ENCODE results near the gene GNG2.

Gene GNG2

DNA sequence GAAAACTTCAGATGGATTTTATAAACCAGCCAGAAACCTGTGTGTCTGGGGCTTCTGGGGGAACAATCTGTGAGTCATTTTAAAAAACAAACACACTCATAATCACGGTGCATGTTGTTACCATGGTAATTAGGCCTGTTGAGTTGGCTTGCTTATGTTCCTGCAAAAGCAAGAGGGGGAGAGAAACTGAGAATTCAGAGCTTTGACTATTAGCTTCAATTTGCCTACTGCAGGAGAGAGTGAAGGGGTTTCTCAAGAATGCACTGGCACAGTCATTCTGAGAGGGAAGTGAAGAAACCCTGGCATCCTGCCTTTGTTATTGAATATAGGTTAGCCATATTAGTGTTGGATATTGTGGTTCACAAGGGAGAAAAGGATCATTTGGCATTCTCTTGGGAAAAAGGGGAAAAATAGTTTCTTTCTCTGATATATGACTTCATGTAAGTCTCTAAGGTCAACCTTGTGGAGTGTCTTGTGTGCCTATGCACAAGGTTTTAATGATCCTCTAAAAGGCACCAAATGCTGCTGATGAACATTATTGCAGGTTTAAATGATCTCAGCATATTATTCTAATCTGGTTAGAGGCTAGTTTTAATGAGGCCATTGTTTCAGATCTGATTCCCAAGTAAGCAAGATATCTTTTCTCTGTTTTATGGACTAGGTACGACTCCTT lies 12.9 kb downstream of the GNG2 start:
- Histone ChIP-seq H3K27ac (ENCODE audit: extremely low read depth, low read depth, low read length) (peak overlapping the region; percentile 53), H3K9me3 (ENCODE audit: control insufficient read depth, insufficient read depth, low read depth, low read length) (no peaks in the 10 kb centered on the region), H3K36me3 (ENCODE audit: control insufficient read depth in 2 of 2, insufficient read depth in 1 of 2, low read length in 2 of 2) (no peaks in the 10 kb centered on the region), H3K4me3 (ENCODE audit: low read depth, low read length) (no peak overlapping the region), H3K4me1 (ENCODE audit: control insufficient read depth, insufficient read depth, low read length) (peaks cover 19% of the 10 kb centered on the region)
- ChIA-PET POLR2A (no interaction called here), CTCF (interaction anchor here (0.7 kb wide), 1 partner anchor 105 kb away, joined by 5 read pairs; no protein-coding TSS in a partner anchor)
- TF ChIP-seq PRDM1 (tag by site-specific recombination; IDR thresholded peaks at IDR 0.05) (peak; percentile 84), OSR2 (tag by site-specific recombination; IDR thresholded peaks at IDR 0.05) (peak; percentile 46), ZNF221 (tag by site-specific recombination; IDR thresholded peaks at IDR 0.05; ENCODE audit: borderline replicate concordance) (no peak), SCRT2 (tag by site-specific recombination; IDR thresholded peaks at IDR 0.05) (peak; percentile 81), ZNF629 (tag by site-specific recombination; IDR thresholded peaks at IDR 0.05) (0 out of 2 replicates have a peak, but pooled peaks have one; percentile 17), ZNF266 (tag by site-specific recombination; IDR thresholded peaks at IDR 0.05; ENCODE audit: low read depth) (no peak), ZXDB (tag by site-specific recombination; IDR thresholded peaks at IDR 0.05) (peak; percentile 30; the same call in 1 of the 2 replicates), ZNF311 (tag by site-specific recombination; IDR thresholded peaks at IDR 0.05; ENCODE audit: borderline replicate concordance) (no peak), ZNF354C (tag by site-specific recombination; IDR thresholded peaks at IDR 0.05; ENCODE audit: borderline replicate concordance, low read depth) (no peak), ZBTB20 (tag by site-specific recombination; IDR thresholded peaks at IDR 0.05) (peak; percentile 55), ZNF830 (tag by site-specific recombination; IDR thresholded peaks at IDR 0.05; ENCODE audit: low read depth) (no peak), ZNF366 (tag by site-specific recombination; conservative IDR thresholded peaks at IDR 0.05) (peak; percentile 66), SP3 (tag by site-specific recombination; IDR thresholded peaks at IDR 0.05) (no peak), IKZF3 (tag by site-specific recombination; IDR thresholded peaks at IDR 0.05) (0 out of 2 replicates have a peak, but pooled peaks have one; percentile 9), ZNF112 (tag by site-specific recombination; IDR thresholded peaks at IDR 0.05) (no peak), ZNF514 (tag by site-specific recombination; IDR thresholded peaks at IDR 0.05) (no peak)
- TF ChIP-seq, protein P1, sequence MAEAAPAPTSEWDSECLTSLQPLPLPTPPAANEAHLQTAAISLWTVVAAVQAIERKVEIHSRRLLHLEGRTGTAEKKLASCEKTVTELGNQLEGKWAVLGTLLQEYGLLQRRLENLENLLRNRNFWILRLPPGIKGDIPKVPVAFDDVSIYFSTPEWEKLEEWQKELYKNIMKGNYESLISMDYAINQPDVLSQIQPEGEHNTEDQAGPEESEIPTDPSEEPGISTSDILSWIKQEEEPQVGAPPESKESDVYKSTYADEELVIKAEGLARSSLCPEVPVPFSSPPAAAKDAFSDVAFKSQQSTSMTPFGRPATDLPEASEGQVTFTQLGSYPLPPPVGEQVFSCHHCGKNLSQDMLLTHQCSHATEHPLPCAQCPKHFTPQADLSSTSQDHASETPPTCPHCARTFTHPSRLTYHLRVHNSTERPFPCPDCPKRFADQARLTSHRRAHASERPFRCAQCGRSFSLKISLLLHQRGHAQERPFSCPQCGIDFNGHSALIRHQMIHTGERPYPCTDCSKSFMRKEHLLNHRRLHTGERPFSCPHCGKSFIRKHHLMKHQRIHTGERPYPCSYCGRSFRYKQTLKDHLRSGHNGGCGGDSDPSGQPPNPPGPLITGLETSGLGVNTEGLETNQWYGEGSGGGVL (tag by site-specific recombination; IDR thresholded peaks at IDR 0.05), result 0 out of 2 replicates have a peak, but pooled peaks have one; percentile 21
- TF ChIP-seq, protein P2, sequence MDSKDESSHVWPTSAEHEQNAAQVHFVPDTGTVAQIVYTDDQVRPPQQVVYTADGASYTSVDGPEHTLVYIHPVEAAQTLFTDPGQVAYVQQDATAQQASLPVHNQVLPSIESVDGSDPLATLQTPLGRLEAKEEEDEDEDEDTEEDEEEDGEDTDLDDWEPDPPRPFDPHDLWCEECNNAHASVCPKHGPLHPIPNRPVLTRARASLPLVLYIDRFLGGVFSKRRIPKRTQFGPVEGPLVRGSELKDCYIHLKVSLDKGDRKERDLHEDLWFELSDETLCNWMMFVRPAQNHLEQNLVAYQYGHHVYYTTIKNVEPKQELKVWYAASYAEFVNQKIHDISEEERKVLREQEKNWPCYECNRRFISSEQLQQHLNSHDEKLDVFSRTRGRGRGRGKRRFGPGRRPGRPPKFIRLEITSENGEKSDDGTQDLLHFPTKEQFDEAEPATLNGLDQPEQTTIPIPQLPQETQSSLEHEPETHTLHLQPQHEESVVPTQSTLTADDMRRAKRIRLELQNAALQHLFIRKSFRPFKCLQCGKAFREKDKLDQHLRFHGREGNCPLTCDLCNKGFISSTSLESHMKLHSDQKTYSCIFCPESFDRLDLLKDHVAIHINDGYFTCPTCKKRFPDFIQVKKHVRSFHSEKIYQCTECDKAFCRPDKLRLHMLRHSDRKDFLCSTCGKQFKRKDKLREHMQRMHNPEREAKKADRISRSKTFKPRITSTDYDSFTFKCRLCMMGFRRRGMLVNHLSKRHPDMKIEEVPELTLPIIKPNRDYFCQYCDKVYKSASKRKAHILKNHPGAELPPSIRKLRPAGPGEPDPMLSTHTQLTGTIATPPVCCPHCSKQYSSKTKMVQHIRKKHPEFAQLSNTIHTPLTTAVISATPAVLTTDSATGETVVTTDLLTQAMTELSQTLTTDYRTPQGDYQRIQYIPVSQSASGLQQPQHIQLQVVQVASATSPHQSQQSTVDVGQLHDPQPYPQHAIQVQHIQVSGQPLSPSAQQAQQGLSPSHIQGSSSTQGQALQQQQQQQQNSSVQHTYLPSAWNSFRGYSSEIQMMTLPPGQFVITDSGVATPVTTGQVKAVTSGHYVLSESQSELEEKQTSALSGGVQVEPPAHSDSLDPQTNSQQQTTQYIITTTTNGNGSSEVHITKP (tag by site-specific recombination; IDR thresholded peaks at IDR 0.05), result peak; percentile 72
- TF ChIP-seq, protein P3, sequence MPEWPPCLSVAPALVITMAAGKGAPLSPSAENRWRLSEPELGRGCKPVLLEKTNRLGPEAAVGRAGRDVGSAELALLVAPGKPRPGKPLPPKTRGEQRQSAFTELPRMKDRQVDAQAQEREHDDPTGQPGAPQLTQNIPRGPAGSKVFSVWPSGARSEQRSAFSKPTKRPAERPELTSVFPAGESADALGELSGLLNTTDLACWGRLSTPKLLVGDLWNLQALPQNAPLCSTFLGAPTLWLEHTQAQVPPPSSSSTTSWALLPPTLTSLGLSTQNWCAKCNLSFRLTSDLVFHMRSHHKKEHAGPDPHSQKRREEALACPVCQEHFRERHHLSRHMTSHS (tag by site-specific recombination; IDR thresholded peaks at IDR 0.05), result no peak
- TF ChIP-seq, protein P4, sequence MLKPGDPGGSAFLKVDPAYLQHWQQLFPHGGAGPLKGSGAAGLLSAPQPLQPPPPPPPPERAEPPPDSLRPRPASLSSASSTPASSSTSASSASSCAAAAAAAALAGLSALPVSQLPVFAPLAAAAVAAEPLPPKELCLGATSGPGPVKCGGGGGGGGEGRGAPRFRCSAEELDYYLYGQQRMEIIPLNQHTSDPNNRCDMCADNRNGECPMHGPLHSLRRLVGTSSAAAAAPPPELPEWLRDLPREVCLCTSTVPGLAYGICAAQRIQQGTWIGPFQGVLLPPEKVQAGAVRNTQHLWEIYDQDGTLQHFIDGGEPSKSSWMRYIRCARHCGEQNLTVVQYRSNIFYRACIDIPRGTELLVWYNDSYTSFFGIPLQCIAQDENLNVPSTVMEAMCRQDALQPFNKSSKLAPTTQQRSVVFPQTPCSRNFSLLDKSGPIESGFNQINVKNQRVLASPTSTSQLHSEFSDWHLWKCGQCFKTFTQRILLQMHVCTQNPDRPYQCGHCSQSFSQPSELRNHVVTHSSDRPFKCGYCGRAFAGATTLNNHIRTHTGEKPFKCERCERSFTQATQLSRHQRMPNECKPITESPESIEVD (tag by site-specific recombination; IDR thresholded peaks at IDR 0.05), result peak; percentile 59
- TF ChIP-seq, protein P5, sequence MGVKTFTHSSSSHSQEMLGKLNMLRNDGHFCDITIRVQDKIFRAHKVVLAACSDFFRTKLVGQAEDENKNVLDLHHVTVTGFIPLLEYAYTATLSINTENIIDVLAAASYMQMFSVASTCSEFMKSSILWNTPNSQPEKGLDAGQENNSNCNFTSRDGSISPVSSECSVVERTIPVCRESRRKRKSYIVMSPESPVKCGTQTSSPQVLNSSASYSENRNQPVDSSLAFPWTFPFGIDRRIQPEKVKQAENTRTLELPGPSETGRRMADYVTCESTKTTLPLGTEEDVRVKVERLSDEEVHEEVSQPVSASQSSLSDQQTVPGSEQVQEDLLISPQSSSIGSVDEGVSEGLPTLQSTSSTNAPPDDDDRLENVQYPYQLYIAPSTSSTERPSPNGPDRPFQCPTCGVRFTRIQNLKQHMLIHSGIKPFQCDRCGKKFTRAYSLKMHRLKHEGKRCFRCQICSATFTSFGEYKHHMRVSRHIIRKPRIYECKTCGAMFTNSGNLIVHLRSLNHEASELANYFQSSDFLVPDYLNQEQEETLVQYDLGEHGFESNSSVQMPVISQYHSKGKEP (tag by site-specific recombination; IDR thresholded peaks at IDR 0.05), result peak; percentile 61; the same call in 1 of the 2 replicates
- TF ChIP-seq, protein P6, sequence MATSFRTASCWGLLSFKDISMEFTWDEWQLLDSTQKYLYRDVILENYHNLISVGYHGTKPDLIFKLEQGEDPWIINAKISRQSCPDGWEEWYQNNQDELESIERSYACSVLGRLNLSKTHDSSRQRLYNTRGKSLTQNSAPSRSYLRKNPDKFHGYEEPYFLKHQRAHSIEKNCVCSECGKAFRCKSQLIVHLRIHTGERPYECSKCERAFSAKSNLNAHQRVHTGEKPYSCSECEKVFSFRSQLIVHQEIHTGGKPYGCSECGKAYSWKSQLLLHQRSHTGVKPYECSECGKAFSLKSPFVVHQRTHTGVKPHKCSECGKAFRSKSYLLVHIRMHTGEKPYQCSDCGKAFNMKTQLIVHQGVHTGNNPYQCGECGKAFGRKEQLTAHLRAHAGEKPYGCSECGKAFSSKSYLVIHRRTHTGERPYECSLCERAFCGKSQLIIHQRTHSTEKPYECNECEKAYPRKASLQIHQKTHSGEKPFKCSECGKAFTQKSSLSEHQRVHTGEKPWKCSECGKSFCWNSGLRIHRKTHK (tag by site-specific recombination; IDR thresholded peaks at IDR 0.05), result no peak
- TF ChIP-seq, protein P7, sequence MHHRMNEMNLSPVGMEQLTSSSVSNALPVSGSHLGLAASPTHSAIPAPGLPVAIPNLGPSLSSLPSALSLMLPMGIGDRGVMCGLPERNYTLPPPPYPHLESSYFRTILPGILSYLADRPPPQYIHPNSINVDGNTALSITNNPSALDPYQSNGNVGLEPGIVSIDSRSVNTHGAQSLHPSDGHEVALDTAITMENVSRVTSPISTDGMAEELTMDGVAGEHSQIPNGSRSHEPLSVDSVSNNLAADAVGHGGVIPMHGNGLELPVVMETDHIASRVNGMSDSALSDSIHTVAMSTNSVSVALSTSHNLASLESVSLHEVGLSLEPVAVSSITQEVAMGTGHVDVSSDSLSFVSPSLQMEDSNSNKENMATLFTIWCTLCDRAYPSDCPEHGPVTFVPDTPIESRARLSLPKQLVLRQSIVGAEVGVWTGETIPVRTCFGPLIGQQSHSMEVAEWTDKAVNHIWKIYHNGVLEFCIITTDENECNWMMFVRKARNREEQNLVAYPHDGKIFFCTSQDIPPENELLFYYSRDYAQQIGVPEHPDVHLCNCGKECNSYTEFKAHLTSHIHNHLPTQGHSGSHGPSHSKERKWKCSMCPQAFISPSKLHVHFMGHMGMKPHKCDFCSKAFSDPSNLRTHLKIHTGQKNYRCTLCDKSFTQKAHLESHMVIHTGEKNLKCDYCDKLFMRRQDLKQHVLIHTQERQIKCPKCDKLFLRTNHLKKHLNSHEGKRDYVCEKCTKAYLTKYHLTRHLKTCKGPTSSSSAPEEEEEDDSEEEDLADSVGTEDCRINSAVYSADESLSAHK (tag by site-specific recombination; IDR thresholded peaks at IDR 0.05), result peak; percentile 91
